Measurements from ENCODE around the gene DNAL1. TPM values are rescaled to one million over a fixed set of nuclear protein-coding genes. Genes with fewer than 3 reads are reported as not detected.

The DNAL1 gene
- total RNA-seq, 6 donors from 2014 or later, result 4.2 to 29.8 (median 11.5) TPM

DNA sequence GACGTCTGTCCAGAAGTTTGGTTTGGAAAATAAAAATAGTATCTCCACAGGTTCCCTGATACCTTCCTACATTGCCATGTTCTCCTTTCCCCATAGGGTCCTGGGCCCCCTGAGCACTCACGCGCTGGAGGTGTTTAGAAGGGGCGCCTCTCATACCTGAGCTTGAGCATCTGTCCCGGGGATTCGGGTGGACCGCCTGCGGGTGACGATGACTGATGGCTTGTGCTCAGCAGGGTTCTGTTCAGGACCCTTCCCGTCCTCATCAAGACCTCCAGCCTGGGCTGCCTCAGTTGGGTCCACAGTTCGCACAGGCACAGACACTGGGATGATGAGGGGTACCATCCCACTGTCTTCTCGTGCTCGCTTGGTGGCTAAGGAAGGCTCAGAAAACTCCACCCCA is 92.1 kb downstream of the DNAL1 start:
- H3K4me1 ChIP-seq, result peaks cover 29 to 35% (median 34%) of the 10 kb centered on the region in 4 donors
- H3K27me3 ChIP-seq, result no peaks in the 10 kb centered on the region
- H3K4me3 ChIP-seq, result no peak overlapping the region
- ATAC-seq (ENCODE audit: low FRiP score in 2 of 2) (no peak), DNase-seq (peak in 1 of 2 donors; percentile 33)
- peaks cover 7 to 79% (median 52%) of the 10 kb centered on the region in 4 donors for H3K36me3 ChIP-seq
- H3K9me3 ChIP-seq, result no peaks in the 10 kb centered on the region
- 86 to 95% methylated on average over 12 to 13 of the region's 13 CpGs for WGBS, 2 donors
- H3K27ac ChIP-seq, result no peak overlapping the region
- TF ChIP-seq EP300 (IDR thresholded peaks at IDR 0.05) (no peak), POLR2A (IDR thresholded peaks at IDR 0.05) (no peak), POLR2AphosphoS5 (IDR thresholded peaks at IDR 0.05) (no peak)
- TF ChIP-seq, protein P1, sequence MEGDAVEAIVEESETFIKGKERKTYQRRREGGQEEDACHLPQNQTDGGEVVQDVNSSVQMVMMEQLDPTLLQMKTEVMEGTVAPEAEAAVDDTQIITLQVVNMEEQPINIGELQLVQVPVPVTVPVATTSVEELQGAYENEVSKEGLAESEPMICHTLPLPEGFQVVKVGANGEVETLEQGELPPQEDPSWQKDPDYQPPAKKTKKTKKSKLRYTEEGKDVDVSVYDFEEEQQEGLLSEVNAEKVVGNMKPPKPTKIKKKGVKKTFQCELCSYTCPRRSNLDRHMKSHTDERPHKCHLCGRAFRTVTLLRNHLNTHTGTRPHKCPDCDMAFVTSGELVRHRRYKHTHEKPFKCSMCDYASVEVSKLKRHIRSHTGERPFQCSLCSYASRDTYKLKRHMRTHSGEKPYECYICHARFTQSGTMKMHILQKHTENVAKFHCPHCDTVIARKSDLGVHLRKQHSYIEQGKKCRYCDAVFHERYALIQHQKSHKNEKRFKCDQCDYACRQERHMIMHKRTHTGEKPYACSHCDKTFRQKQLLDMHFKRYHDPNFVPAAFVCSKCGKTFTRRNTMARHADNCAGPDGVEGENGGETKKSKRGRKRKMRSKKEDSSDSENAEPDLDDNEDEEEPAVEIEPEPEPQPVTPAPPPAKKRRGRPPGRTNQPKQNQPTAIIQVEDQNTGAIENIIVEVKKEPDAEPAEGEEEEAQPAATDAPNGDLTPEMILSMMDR (IDR thresholded peaks at IDR 0.05), result no peak

DNA sequence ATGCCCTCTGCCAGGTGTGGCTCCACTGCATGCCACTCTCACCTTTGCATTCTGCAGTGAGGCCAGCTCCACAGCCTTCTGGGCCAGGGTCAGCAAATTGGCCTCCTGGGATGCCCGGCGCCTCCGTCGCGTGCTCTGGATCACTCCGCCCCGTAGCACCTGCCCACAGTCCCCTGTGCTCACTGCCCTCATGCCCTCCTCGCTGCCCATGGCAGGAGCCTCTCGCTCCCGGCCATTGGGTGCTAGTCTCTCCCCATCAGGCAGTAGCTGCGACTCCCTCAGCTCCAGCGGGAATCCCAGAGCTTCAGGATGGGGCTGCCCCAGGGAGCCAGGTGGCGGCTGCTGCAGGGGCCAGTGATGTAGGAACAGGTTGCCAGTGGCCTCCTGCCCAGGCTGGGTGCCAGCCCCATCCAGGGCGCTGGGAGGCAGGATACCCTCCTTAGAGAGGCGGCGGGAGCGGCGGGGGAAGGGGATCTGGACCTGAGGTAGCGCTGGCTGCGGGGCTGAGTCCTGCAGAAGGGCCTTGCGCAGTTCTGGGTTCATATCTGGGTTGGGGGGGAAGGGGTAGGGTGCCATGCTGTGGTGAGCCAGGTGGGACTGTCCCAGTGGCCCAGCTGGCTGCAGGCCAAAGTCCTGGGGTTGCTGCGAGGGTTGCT is 93.9 kb downstream of the DNAL1 start:
- Histone ChIP-seq H3K4me3 (no peak overlapping the region), H3K4me1 (peaks cover 47 to 53% (median 52%) of the 10 kb centered on the region in 4 donors), H3K9me3 (no peaks in the 10 kb centered on the region), H3K27ac (peak overlapping the region in 3 of 4 donors; percentile 80 to 89 (median 88)), H3K27me3 (no peaks in the 10 kb centered on the region), H3K36me3 (peaks cover 7 to 65% (median 45%) of the 10 kb centered on the region in 4 donors)
- no peak for TF ChIP-seq POLR2A (IDR thresholded peaks at IDR 0.05)
- ATAC-seq (ENCODE audit: low FRiP score in 2 of 2) (no peak), DNase-seq (peak in 1 of 2 donors; percentile 75)
- 94 to 96% methylated on average over 13 to 22 of the region's 22 CpGs for WGBS, 2 donors

DNA sequence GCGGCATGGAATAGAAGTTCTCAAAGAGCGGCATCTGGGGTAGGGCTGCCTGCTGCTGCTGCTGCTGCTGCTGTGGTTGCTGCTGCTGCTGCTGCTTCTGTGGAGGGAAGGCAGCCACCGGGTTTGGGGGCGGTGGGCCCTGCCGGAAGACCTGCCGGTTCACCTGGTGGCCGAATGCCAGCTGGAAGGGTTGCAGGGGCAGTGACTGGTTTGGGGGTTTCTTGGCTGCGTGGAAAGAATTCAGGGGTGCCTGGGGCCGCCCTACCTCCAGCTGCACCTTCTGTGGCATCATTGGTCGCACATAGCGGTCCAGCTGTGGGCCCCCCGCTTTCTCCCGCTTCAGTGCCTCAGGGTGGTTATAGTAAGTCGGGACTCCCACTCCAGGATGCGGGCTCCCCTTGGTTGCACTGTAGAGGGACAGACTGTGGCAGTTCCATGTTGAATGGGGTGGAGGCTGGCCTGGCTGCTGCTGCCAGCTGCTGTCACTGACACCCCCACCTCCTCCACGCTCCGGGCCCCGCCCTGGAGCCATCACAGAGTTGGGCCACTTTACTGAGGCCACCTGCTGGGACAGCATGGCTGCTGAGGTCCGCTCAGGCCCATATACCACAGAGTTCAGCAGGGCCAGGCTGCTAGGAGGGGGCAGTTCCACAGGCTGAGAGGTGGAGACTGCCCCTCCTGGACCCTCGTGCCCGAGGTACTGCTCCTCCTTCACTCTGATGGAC is 94.5 kb downstream of the DNAL1 start:
- peaks cover 7 to 58% (median 42%) of the 10 kb centered on the region in 4 donors for H3K36me3 ChIP-seq
- TF ChIP-seq EP300 (IDR thresholded peaks at IDR 0.05), result no peak
- TF ChIP-seq POLR2AphosphoS5 (IDR thresholded peaks at IDR 0.05), result no peak
- TF ChIP-seq POLR2A (IDR thresholded peaks at IDR 0.05), result no peak
- TF ChIP-seq, protein P1 (IDR thresholded peaks at IDR 0.05), result no peak
- H3K4me3 ChIP-seq, result no peak overlapping the region
- DNase-seq (peak in 1 of 2 donors; percentile 77), ATAC-seq (ENCODE audit: low FRiP score in 2 of 2) (no peak)
- WGBS, 2 donors, result 72 to 85% methylated on average over 7 to 13 of the region's 21 CpGs
- H3K27ac ChIP-seq, result peak overlapping the region; percentile 80 to 89 (median 87)
- H3K4me1 ChIP-seq, result peaks cover 54 to 60% (median 59%) of the 10 kb centered on the region in 4 donors
- H3K9me3 ChIP-seq, result no peaks in the 10 kb centered on the region
- H3K27me3 ChIP-seq, result no peaks in the 10 kb centered on the region

DNA sequence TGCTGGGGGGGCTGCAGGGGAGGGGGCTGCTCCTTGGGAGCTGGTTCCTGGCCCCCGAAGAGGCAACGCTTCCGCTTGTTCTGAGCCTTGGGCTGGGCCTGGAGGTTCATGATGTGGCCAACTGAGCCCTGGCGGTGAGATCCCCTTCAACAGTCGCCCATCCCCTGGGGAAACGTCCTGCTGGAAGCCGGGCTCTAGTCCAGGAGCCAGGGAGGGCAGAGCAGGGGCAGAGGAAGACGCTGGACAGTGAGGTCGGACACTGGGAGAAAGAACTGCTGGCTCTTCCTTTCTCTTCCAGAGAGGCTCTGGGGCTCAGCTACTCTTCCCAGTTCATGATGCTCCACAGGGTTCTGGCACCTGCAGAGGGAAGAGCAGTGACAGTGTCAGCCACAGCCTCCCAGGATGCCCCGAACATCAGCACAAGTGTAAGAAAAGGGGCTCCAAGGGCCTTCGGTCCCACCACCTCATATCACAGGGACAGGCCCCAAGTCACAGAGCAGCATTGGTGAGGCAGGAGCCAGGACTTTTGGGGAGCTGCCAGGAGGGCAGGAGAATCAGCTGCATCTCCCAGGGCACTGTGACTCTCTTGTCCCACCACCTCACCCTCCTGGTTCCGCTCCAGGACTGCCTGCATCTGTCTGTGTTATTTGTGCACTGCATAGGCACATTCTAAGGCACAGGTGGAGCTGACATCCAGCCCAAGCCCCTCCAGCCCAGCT is 95.3 kb downstream of the DNAL1 start:
- H3K4me3 ChIP-seq, result peak overlapping the region in 1 of 4 donors; percentile 33
- peak overlapping the region; percentile 80 to 89 (median 87) for H3K27ac ChIP-seq
- peaks cover 7 to 51% (median 39%) of the 10 kb centered on the region in 4 donors for H3K36me3 ChIP-seq
- H3K4me1 ChIP-seq, result peaks cover 61 to 67% (median 66%) of the 10 kb centered on the region in 4 donors
- no peak for DNase-seq
- no peaks in the 10 kb centered on the region for H3K9me3 ChIP-seq
- TF ChIP-seq POLR2AphosphoS5 (IDR thresholded peaks at IDR 0.05) (no peak), EP300 (IDR thresholded peaks at IDR 0.05) (no peak), POLR2A (IDR thresholded peaks at IDR 0.05) (no peak)
- TF ChIP-seq, protein P1 (IDR thresholded peaks at IDR 0.05), result no peak
- WGBS, 2 donors, result 45 to 55% methylated on average over 12 of the region's 12 CpGs
- ATAC-seq (ENCODE audit: low FRiP score in 2 of 2), result no peak
- no peaks in the 10 kb centered on the region for H3K27me3 ChIP-seq
